Activated CD8-positive, alpha-beta memory T cell treated with anti-CD3 and anti-CD28 coated beads for 36 hours (primary cell): Measurements from ENCODE around the gene ATP8A2. TPM values are rescaled to one million over a fixed set of nuclear protein-coding genes. Genes with fewer than 3 reads are reported as not detected.

Source experiments
- CTCF ChIA-PET: fragments of 350-600 bp; sonication (Branson Sonifier 250); formaldehyde crosslinking; loops from one replicate; lab custom pipeline; 2021; ENCODE audit warnings: antibody characterized with exemption; lab: Charles Lee
- POLR2A ChIA-PET: fragments of 350-600 bp; sonication (Branson Sonifier 250); formaldehyde crosslinking; loops from one replicate; lab custom pipeline; 2021; ENCODE audit warnings: antibody characterized with exemption; lab: Charles Lee
- total RNA-seq, 2 experiments: library from RNA; stranded (reverse); gene quantifications; one replicate each; pipeline ENCODE4 v1.2.3, GENCODE V29; 2021

The ATP8A2 gene
- total RNA-seq, 2 experiments from 2014 or later: 0.75 to 0.97 TPM

- ChIA-PET POLR2A (no interaction called here), CTCF (no interaction called here)
Measured at GRCh38 chr13:25739376-25739775, 367.6 kb downstream of the ATP8A2 start.

GRCh38 chr13:25741796-25742195 is 370.0 kb downstream of the ATP8A2 start:
- POLR2A ChIA-PET: no interaction called here
- CTCF ChIA-PET: no interaction called here

- POLR2A ChIA-PET: no interaction called here
- CTCF ChIA-PET: no interaction called here
Measured at GRCh38 chr13:25742220-25742619, 370.4 kb downstream of the ATP8A2 start.

GRCh38 chr13:25743421-25743820 is 371.6 kb downstream of the ATP8A2 start:
- ChIA-PET POLR2A (no interaction called here), CTCF (no interaction called here)

- POLR2A ChIA-PET: no interaction called here
- CTCF ChIA-PET: no interaction called here
Measured at GRCh38 chr13:25744178-25744577, 372.4 kb downstream of the ATP8A2 start.

- CTCF ChIA-PET: no interaction called here
- POLR2A ChIA-PET: no interaction called here
Measured at GRCh38 chr13:25746131-25746530, 374.4 kb downstream of the ATP8A2 start.

- ChIA-PET POLR2A (no interaction called here), CTCF (no interaction called here)
Measured at GRCh38 chr13:25752957-25753551, 381.3 kb downstream of the ATP8A2 start.

- CTCF ChIA-PET: no interaction called here
- POLR2A ChIA-PET: interaction anchor here (0.6 kb wide), 1 partner anchor 28 kb away, joined by 3 read pairs; no protein-coding TSS in a partner anchor
Measured at GRCh38 chr13:25753976-25754375, 382.2 kb downstream of the ATP8A2 start.

- CTCF ChIA-PET: no interaction called here
- POLR2A ChIA-PET: no interaction called here
Measured at GRCh38 chr13:25756251-25756650, 384.5 kb downstream of the ATP8A2 start.

- ChIA-PET POLR2A (no interaction called here), CTCF (no interaction called here)
Measured at GRCh38 chr13:25756912-25757311, 385.1 kb downstream of the ATP8A2 start.

- ChIA-PET POLR2A (no interaction called here), CTCF (no interaction called here)
Measured at GRCh38 chr13:25761041-25761440, 389.3 kb downstream of the ATP8A2 start.

- ChIA-PET CTCF (no interaction called here), POLR2A (no interaction called here)
Measured at GRCh38 chr13:25762281-25762680, 390.5 kb downstream of the ATP8A2 start.

GRCh38 chr13:25762795-25763377 is 391.1 kb downstream of the ATP8A2 start:
- ChIA-PET POLR2A (no interaction called here), CTCF (no interaction called here)

- ChIA-PET POLR2A (no interaction called here), CTCF (no interaction called here)
Measured at GRCh38 chr13:25764378-25764777, 392.6 kb downstream of the ATP8A2 start.

- POLR2A ChIA-PET: no interaction called here
- CTCF ChIA-PET: interaction anchor here (0.5 kb wide), 1 partner anchor 504 kb away, joined by 3 read pairs; no protein-coding TSS in a partner anchor
Measured at GRCh38 chr13:25765266-25765665, 393.5 kb downstream of the ATP8A2 start.

GRCh38 chr13:25766576-25766975 is 394.8 kb downstream of the ATP8A2 start:
- CTCF ChIA-PET: no interaction called here
- POLR2A ChIA-PET: no interaction called here

GRCh38 chr13:25766991-25767390 is 395.2 kb downstream of the ATP8A2 start:
- ChIA-PET CTCF (no interaction called here), POLR2A (no interaction called here)

GRCh38 chr13:25768376-25768775 is 396.6 kb downstream of the ATP8A2 start:
- ChIA-PET CTCF (no interaction called here), POLR2A (no interaction called here)

GRCh38 chr13:25768838-25769237 is 397.1 kb downstream of the ATP8A2 start:
- CTCF ChIA-PET: no interaction called here
- POLR2A ChIA-PET: no interaction called here

- ChIA-PET POLR2A (no interaction called here), CTCF (no interaction called here)
Measured at GRCh38 chr13:25770601-25771000, 398.8 kb downstream of the ATP8A2 start.

- ChIA-PET POLR2A (no interaction called here), CTCF (no interaction called here)
Measured at GRCh38 chr13:25771202-25771601, 399.4 kb downstream of the ATP8A2 start.
